Measurements from ENCODE around the gene RHBDL2.
"Not testable (repeated sequence)": the region's sequence is repeated elsewhere in the genome, so short reads cannot be mapped to it uniquely, and the experiment has no call there.

The RHBDL2 gene

GRCh38 chr1:38915352-38915948 is 26.2 kb downstream of the RHBDL2 start:
- no peak for DNase-seq
- in situ Hi-C loops (cut with HindIII; ENCODE audit: low pct_ligation_motif_present, low sequenced_read_pairs) = no loop called here
- no peak for TF ChIP-seq CTCF (IDR thresholded peaks at IDR 0.05; ENCODE audit: low read depth, low read length, missing control alignments)

GRCh38 chr1:38914908-38915307 is 26.7 kb downstream of the RHBDL2 start:
- H3K27ac ChIP-seq; H3K27me3 ChIP-seq (replicated peaks); DNase-seq; H3K4me3 ChIP-seq (ENCODE audit: low read depth, low read length); H3K36me3 ChIP-seq (replicated peaks); in situ Hi-C loops (cut with HindIII; ENCODE audit: low pct_ligation_motif_present, low sequenced_read_pairs): not testable (repeated sequence)

More at GRCh38 chr1:38915352-38915948, 26.2 kb downstream of the RHBDL2 start:
- Histone ChIP-seq H3K4me3 (ENCODE audit: low read depth, low read length) (no peak overlapping the region), H3K36me3 (replicated peaks) (no peaks in the 10 kb centered on the region), H3K27ac (no peak overlapping the region), H3K27me3 (replicated peaks) (no peaks in the 10 kb centered on the region)

DNA sequence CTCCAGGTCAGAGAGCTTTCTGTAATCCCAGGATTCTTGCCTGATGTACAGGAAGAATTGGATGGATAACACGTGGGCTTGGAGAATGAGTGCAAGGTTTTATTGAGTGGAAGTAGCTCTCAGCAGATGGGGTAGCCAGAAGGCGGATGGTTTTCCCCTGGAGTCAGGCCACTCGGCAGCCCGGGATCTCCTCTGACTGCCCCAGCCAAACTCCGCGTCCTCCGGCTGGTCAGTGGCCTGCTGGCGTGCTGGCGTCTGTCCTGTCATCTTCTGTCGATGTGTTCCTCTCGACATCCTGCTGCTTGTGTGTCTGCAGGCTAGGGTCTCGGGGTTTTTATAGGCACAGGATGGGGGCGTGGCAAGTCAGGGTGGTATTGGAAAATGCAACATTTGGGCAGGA is 32.8 kb downstream of the RHBDL2 start:
- TF ChIP-seq CTCF (IDR thresholded peaks at IDR 0.05; ENCODE audit: low read depth, low read length, missing control alignments) = no peak
- Histone ChIP-seq H3K36me3 (replicated peaks) (no peaks in the 10 kb centered on the region), H3K27me3 (replicated peaks) (no peaks in the 10 kb centered on the region), H3K27ac (no peak overlapping the region), H3K4me3 (ENCODE audit: low read depth, low read length) (no peak overlapping the region)
- DNase-seq = no peak
- in situ Hi-C loops (cut with HindIII; ENCODE audit: low pct_ligation_motif_present, low sequenced_read_pairs) = no loop called here

- Histone ChIP-seq H3K36me3 (replicated peaks) (no peaks in the 10 kb centered on the region), H3K27ac (no peak overlapping the region), H3K27me3 (replicated peaks) (no peaks in the 10 kb centered on the region), H3K4me3 (ENCODE audit: low read depth, low read length) (no peak overlapping the region)
- DNase-seq = no peak
- no peak for TF ChIP-seq CTCF (IDR thresholded peaks at IDR 0.05; ENCODE audit: low read depth, low read length, missing control alignments)
- in situ Hi-C loops (cut with HindIII; ENCODE audit: low pct_ligation_motif_present, low sequenced_read_pairs) = no loop called here
Observed at GRCh38 chr1:38905985-38906384, 35.6 kb downstream of the RHBDL2 start.

DNA sequence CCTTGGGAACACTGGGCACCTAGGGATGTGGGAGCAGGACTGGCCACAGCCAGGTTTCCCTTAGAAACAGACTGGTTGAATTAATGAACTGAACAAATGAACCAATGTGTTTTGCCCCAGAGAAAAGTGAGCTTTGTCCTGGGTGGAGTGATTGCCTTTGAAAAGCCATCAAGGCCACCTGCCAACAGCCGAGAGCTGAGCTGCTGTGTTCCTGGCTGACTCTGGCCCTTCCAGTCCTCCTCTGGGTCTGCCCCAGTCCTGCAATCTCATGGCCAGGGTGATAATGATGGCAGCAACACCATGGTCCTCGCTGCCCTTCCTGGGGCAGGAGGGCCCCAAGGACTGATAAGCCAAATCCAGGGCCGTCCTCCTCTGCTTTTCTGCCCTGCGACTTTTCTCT is 42.1 kb downstream of the RHBDL2 start:
- no peak overlapping the region for H3K27ac ChIP-seq
- in situ Hi-C loops (cut with HindIII; ENCODE audit: low pct_ligation_motif_present, low sequenced_read_pairs) = no loop called here
- TF ChIP-seq CTCF (IDR thresholded peaks at IDR 0.05; ENCODE audit: low read depth, low read length, missing control alignments) = no peak

GRCh38 chr1:38898653-38899230 is 42.9 kb downstream of the RHBDL2 start:
- no peak overlapping the region for H3K27ac ChIP-seq
- in situ Hi-C loops (cut with HindIII; ENCODE audit: low pct_ligation_motif_present, low sequenced_read_pairs) = no loop called here
- no peaks in the 10 kb centered on the region for H3K27me3 ChIP-seq (replicated peaks)
- TF ChIP-seq CTCF (IDR thresholded peaks at IDR 0.05; ENCODE audit: low read depth, low read length, missing control alignments) = no peak
- H3K4me3 ChIP-seq (ENCODE audit: low read depth, low read length) = no peak overlapping the region
- H3K36me3 ChIP-seq (replicated peaks) = no peaks in the 10 kb centered on the region
- DNase-seq = no peak

More for the DNA sequence above, 42.1 kb downstream of the RHBDL2 start:
- Histone ChIP-seq H3K36me3 (replicated peaks) (no peaks in the 10 kb centered on the region), H3K4me3 (ENCODE audit: low read depth, low read length) (no peak overlapping the region), H3K27me3 (replicated peaks) (no peaks in the 10 kb centered on the region)
- no peak for DNase-seq

All from brain microvascular endothelial cell (primary cell).